ENCODE measurements around the gene PHF3. TPM values are rescaled to one million over a fixed set of nuclear protein-coding genes. Genes with fewer than 3 reads are reported as not detected.
"Not testable (repeated sequence)": the region's sequence is repeated elsewhere in the genome, so short reads cannot be mapped to it uniquely, and the experiment has no call there.

PHF3 gene
- total RNA-seq, 1 donor from 2014 or later: 53.4 TPM

- no peak for DNase-seq
Measured at GRCh38 chr6:63709148-63709547, 73.5 kb downstream of the PHF3 start.

- DNase-seq: no peak
Measured at GRCh38 chr6:63713332-63713731, 77.7 kb downstream of the PHF3 start.

- DNase-seq: no peak
Measured at GRCh38 chr6:63714091-63714490, 78.5 kb downstream of the PHF3 start.

- DNase-seq: no peak
Measured at GRCh38 chr6:63716169-63716568, 80.6 kb downstream of the PHF3 start.

GRCh38 chr6:63721181-63721580, 85.6 kb downstream of the PHF3 start:
- DNase-seq: no peak

- DNase-seq: no peak
Measured at GRCh38 chr6:63724721-63725120, 89.1 kb downstream of the PHF3 start.

GRCh38 chr6:63730311-63730710, 94.7 kb downstream of the PHF3 start:
- no peak for DNase-seq

- DNase-seq: peak; percentile 9
Measured at GRCh38 chr6:63731930-63732329, 96.3 kb downstream of the PHF3 start.

- DNase-seq: no peak
Measured at GRCh38 chr6:63732336-63732735, 96.7 kb downstream of the PHF3 start.

- DNase-seq: no peak
Measured at GRCh38 chr6:63734923-63735322, 99.3 kb downstream of the PHF3 start.

GRCh38 chr6:63738190-63738589, 102.6 kb downstream of the PHF3 start:
- not testable (repeated sequence) for DNase-seq

- no peak for DNase-seq
Measured at GRCh38 chr6:63739094-63739687, 103.6 kb downstream of the PHF3 start.

GRCh38 chr6:63740709-63741108, 105.1 kb downstream of the PHF3 start:
- DNase-seq: peak; percentile 62

- DNase-seq: no peak
Measured at GRCh38 chr6:63742060-63742459, 106.5 kb downstream of the PHF3 start.

GRCh38 chr6:63743691-63744090, 108.1 kb downstream of the PHF3 start:
- DNase-seq: no peak

GRCh38 chr6:63744810-63745209, 109.2 kb downstream of the PHF3 start:
- no peak for DNase-seq

GRCh38 chr6:63745784-63746183, 110.2 kb downstream of the PHF3 start:
- DNase-seq: no peak

- no peak for DNase-seq
Measured at GRCh38 chr6:63750400-63750799, 114.8 kb downstream of the PHF3 start.

- DNase-seq: not testable (repeated sequence)
Measured at GRCh38 chr6:63757275-63757674, 121.7 kb downstream of the PHF3 start.

- DNase-seq: no peak
Measured at GRCh38 chr6:63757826-63758225, 122.2 kb downstream of the PHF3 start.

GRCh38 chr6:63759605-63760105, 124.1 kb downstream of the PHF3 start:
- no peak for DNase-seq

- no peak for DNase-seq
Measured at GRCh38 chr6:63760199-63760598, 124.6 kb downstream of the PHF3 start.

- DNase-seq: peak; percentile 69
Measured at GRCh38 chr6:63764318-63764916, 128.8 kb downstream of the PHF3 start.
